Dedifferentiated amniotic fluid mesenchymal stem cell (primary cell): Measurements from ENCODE around the gene DKKL1.

ENCODE experiments used
- DNase-seq: peaks from one replicate; pipeline ENCODE4 v3.0.0-alpha.2; 2016; ENCODE audit errors: extremely low spot score

The DKKL1 gene

GRCh38 chr19:49338023-49338677, 25.5 kb upstream of the DKKL1 start:
- no peak for DNase-seq

DNA sequence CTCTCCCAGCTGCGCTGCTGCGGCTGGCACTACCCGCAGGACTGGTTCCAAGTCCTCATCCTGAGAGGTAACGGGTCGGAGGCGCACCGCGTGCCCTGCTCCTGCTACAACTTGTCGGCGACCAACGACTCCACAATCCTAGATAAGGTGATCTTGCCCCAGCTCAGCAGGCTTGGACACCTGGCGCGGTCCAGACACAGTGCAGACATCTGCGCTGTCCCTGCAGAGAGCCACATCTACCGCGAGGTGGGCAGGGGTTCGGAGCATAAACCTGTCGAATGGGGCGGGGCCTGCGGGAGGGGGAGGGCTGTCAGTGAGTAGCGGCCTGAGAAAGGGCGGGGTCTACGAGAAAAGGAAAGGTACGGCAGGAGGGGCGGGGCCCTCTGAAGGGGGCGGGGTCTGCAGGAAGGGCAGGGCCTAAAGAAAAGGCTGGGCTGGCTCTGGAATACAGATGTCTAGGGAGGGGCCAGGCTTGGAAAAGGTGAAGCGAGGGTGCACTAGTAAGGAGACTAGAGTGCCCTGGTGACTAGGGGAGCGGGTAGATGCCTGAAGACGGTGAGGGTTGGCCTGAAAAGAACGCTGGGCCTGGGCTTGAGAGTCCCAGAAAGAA, 24.9 kb upstream of the DKKL1 start:
- DNase-seq, result no peak

- no peak for DNase-seq
Measured at GRCh38 chr19:49339301-49340068, 24.2 kb upstream of the DKKL1 start.

DNA sequence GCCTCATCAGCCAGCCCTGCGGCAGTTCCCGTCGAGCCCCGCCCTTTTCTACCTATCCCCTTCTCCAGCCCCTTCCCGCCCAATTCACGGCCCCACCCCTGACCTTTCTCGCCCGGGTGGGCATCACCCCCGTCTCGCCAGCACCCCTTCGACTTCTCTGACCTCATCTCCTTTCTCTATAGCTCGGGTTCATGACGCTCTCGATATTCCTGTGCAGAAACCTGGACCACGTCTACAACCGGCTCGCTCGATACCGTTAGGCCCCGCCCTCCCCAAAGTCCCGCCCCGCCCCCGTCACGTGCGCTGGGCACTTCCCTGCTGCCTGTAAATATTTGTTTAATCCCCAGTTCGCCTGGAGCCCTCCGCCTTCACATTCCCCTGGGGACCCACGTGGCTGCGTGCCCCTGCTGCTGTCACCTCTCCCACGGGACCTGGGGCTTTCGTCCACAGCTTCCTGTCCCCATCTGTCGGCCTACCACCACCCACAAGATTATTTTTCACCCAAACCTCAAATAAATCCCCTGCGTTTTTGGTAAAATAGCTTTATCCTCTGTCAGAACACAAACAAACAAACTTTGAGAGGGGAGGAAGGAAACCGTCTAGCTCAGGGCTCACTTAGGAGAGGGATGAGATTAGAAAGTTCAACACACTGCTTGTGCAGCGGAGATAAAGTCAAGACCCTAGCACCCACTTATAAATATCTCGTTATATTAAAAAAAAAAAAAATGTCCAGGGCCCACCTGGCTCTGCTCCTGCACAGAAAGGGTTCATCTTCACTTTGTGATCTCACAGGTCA, 23.4 kb upstream of the DKKL1 start:
- no peak for DNase-seq

GRCh38 chr19:49340865-49341718, 22.6 kb upstream of the DKKL1 start:
- no peak for DNase-seq

DNA sequence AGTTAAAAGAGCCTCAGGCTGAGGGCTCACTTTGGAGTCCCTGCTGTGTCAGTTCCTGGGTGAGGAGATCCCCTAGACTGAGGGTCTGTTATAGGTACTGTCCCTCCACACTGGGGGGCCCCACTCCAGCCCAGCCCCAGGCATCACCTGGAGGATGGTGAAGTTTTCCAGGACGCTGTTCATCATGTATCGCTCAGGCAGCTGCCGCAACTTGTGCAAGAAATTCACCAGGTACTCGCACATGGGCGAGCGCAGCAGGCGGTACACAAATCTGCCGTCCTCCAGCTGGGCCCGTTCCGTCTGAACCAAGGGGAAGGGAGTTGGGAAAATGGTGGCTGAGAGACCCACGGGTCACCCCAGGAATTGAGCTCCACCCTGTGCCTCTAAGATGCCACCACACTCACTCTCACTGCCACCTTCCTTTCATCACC, 21.4 kb upstream of the DKKL1 start:
- no peak for DNase-seq

DNA sequence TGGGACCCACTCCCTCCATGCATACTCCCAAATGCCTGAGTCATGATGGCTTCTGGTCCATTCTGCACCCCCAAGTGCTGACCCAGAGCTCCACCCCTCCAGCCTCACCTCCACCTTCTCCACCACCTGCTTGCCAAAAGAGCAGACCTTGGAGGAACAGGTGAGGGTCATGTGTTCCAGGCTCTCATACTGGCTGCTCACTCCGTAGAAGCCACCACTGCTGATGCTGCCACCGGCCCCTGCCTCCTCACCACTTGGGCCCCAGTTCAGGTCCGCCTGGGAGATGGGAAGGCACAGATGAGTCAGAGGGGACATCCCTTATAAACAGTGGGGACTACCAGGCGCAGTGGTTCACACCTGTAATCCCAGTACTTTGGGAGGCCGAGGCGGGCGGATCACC, 20.6 kb upstream of the DKKL1 start:
- DNase-seq, result no peak

GRCh38 chr19:49344505-49345423, 18.9 kb upstream of the DKKL1 start:
- no peak for DNase-seq

- no peak for DNase-seq
Measured at GRCh38 chr19:49347191-49347590, 16.5 kb upstream of the DKKL1 start.

GRCh38 chr19:49347835-49348234, 15.8 kb upstream of the DKKL1 start:
- no peak for DNase-seq

GRCh38 chr19:49348305-49349189, 15.1 kb upstream of the DKKL1 start:
- no peak for DNase-seq

DNA sequence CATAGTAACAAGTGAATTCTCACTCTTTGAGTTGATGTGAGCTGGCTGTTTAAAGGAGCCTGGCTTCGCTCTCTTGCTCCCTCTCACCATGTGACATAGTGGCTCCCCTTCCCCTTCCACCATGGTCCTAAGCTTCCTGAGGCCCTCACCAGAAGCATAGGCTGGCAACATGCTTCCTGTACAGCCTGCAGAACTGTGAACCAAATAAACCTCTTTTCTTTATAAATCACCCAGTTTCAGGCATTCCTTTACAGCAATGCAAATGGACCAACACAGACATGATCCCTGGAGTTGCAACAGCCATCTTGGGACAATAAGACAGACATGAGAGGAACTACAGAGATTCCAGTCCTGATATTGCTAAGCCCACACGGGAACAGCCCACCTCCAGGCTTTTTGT, 14.1 kb upstream of the DKKL1 start:
- no peak for DNase-seq

- no peak for DNase-seq
Measured at GRCh38 chr19:49355909-49356353, 7.7 kb upstream of the DKKL1 start.

- DNase-seq, result no peak
Measured at GRCh38 chr19:49356382-49356781, 7.3 kb upstream of the DKKL1 start.

DNA sequence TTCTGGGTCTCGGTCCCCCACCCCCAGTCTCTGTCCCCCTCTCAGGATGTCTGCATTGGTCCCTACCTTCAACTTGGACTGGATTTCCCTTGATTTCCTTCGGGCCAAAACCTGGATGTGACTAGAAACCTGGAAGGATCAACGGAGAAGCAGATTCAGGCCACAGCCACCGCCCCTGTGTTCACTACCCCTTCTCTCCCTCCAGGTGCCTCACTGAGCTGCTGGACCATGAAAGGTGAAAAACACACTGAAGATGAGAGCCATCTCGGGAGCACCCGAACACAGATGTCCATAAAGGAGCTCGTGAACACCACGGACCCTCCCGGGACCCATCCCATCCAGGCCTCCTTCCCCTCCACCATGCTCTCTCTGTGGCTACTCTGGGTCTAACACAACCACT, 6.5 kb upstream of the DKKL1 start:
- DNase-seq, result no peak

DNA sequence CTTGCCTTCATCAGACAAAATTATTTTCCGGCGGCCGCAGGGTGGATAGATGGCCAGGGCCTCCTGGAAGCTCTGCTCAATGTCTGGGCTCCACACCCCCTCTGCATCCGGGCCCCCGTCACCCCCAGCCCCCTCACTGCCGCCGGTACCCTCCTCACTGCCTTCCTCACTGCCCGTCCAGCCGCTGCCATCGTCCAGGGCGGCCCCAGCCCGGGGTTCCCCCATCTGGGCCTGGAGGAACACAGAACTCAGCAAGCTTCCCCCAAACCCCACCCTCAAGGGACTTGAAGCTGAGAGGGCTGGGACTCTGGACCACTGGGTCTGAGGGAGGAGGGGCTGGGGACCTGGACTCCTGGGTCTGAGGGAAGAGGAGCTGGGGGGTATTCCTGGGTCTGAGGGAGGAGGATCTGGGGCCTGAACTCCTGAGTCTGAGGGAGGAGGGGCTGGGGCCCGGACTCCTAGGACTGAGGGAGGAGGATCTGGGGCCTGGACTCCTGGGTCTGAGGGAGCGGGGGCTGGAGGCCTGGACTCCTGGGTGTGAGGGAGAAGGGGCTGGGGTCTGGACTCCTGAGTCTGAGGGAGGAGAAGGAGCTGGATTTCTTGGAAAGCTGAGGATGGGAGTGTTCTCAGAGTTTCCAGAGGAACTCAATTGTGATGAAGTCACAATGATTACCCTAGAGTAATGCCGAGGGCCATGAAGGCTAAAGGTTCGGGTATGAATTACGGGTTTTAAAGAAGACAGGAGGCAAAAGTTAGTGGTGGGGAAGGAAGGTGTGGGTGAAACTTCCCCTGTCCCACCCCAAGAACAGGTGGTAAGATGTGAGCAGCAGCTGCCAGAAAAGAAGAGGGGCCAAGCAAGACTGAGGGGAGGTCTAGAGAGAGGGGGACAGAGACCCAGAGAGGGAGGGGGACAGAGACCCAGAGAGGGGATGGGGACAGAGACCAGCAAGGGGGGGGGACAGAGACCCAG, 3.5 kb upstream of the DKKL1 start:
- no peak for DNase-seq

GRCh38 chr19:49361438-49362047, 2.1 kb upstream of the DKKL1 start:
- peak; percentile 73 for DNase-seq
